Endothelial cell of umbilical vein (primary cell): ENCODE measurements around the gene PCP4L1. TPM values are rescaled to one million over a fixed set of nuclear protein-coding genes. Genes with fewer than 3 reads are reported as not detected.

Source experiments
- BruUV-seq: library from RNA; stranded (reverse); fragments of 400-500 nt; replicated peaks from 2 replicates; lab custom pipeline; 2021; lab: Mats Ljungman, UMichigan
- CTCF ChIA-PET: fragments of 300-600, 350-600 bp; sonication (Branson Sonifier 250); formaldehyde crosslinking; loops from one replicate; lab custom pipeline; 2021; ENCODE audit warnings: antibody characterized with exemption, inconsistent platforms; lab: Charles Lee
- POLR2A ChIA-PET: fragments of 300-600, 350-600 bp; sonication (Branson Sonifier 250); formaldehyde crosslinking; loops from one replicate; lab custom pipeline; 2021; ENCODE audit warnings: antibody characterized with exemption, inconsistent platforms; lab: Charles Lee
- DNase-seq: peaks from one replicate; pipeline ENCODE4 v3.0.0-alpha.2; 2011; ENCODE audit warnings: low read depth, low spot score
- FAIRE-seq: peaks from 2 replicates; lab custom pipeline; 2011; peaks lifted over from hg19 to GRCh38; lab: Jason Lieb, UNC
- H2AFZ ChIP-seq: 2 replicates; pipeline ENCODE4 v1.6.0; 2012; ENCODE audit warnings: low read depth, low read length, control low read depth, inconsistent platforms
- H3K27ac ChIP-seq: 2 replicates; pipeline ENCODE4 v1.5.1; 2011; ENCODE audit warnings: low read depth, mild to moderate bottlenecking, control low read depth, low read length, moderate library complexity; ENCODE audit not compliant: insufficient read depth
- H3K27me3 ChIP-seq, 2 experiments: 2 replicates each; pipeline versions ENCODE4 v1.6.0 to v1.6.1; 2011; ENCODE audit warnings: low read length in 2 of 2, mixed read lengths in 1 of 2; ENCODE audit not compliant: control insufficient read depth in 2 of 2, insufficient read depth in 2 of 2
- H3K36me3 ChIP-seq, 2 experiments: 2 replicates in 1 of 2; 3 replicates in 1 of 2; pipeline ENCODE4 v1.5.1; 2011; ENCODE audit warnings: low read length in 2 of 2, mild to moderate bottlenecking in 1 of 2, moderate library complexity in 1 of 2; ENCODE audit not compliant: control insufficient read depth in 2 of 2, insufficient read depth in 2 of 2; ENCODE audit errors: extremely low read depth in 1 of 2
- H3K4me1 ChIP-seq: 3 replicates; pipeline ENCODE4 v1.5.1; 2011; ENCODE audit warnings: mild to moderate bottlenecking, low read length; ENCODE audit not compliant: control insufficient read depth, insufficient read depth; ENCODE audit errors: extremely low read depth
- H3K4me2 ChIP-seq: 2 replicates; pipeline ENCODE4 v1.6.1; 2011; ENCODE audit warnings: low read length, control low read depth, mixed read lengths; ENCODE audit not compliant: insufficient read depth
- H3K4me3 ChIP-seq, 3 experiments: fragments of 200-600 bp in 1 of 3; sonication (generic), shearing (Covaris generic) in 1 of 3; replicated peaks in 1 of 3; 2 replicates each; pipeline ENCODE4 v1.5.1; 2011 to 2016; ENCODE audit warnings: control low read depth in 3 of 3, low read length in 3 of 3, mild to moderate bottlenecking in 2 of 3, inconsistent platforms in 1 of 3, low read depth in 1 of 3, moderate library complexity in 1 of 3; ENCODE audit not compliant: insufficient read depth in 1 of 3
- H3K79me2 ChIP-seq: 2 replicates; pipeline ENCODE4 v1.6.0; 2012; ENCODE audit warnings: low read length, inconsistent platforms; ENCODE audit not compliant: control insufficient read depth, insufficient read depth
- H3K9ac ChIP-seq: replicated peaks from 2 replicates; pipeline ENCODE3; 2011; ENCODE audit warnings: low read length, control low read depth; ENCODE audit not compliant: insufficient read depth; ENCODE audit errors: extremely low read depth
- H3K9me1 ChIP-seq: replicated peaks from 3 replicates; pipeline ENCODE4 v1.6.0; 2011; ENCODE audit warnings: mild to moderate bottlenecking, low read length; ENCODE audit not compliant: control insufficient read depth, insufficient read depth; ENCODE audit errors: extremely low read depth
- H3K9me3 ChIP-seq: replicated peaks from 2 replicates; pipeline ENCODE4 v1.5.1; 2012; ENCODE audit warnings: low read length, inconsistent platforms; ENCODE audit not compliant: control insufficient read depth, insufficient read depth
- H4K20me1 ChIP-seq: replicated peaks from 2 replicates; pipeline ENCODE3; 2011; ENCODE audit warnings: mild to moderate bottlenecking, low read length; ENCODE audit not compliant: control insufficient read depth, insufficient read depth; ENCODE audit errors: extremely low read depth
- EZH2 ChIP-seq: IDR thresholded peaks from 2 replicates; pipeline ENCODE4 v1.6.1; 2012; ENCODE audit warnings: borderline replicate concordance, low read depth, mild to moderate bottlenecking, moderate library complexity, low read length, inconsistent platforms; ENCODE audit not compliant: severe bottlenecking
- FOS ChIP-seq: IDR thresholded peaks from 2 replicates; pipeline ENCODE4 v1.6.1; 2011; ENCODE audit warnings: mild to moderate bottlenecking, low read length, moderate library complexity, borderline replicate concordance; ENCODE audit not compliant: insufficient read depth
- GATA2 ChIP-seq: IDR thresholded peaks from 2 replicates; pipeline ENCODE4 v1.7.0; 2011; ENCODE audit warnings: low read depth, mild to moderate bottlenecking, moderate library complexity, mixed read lengths, low read length; ENCODE audit not compliant: insufficient read length, insufficient read depth
- JUN ChIP-seq: IDR thresholded peaks from 2 replicates; pipeline ENCODE4 v1.6.1; 2011; ENCODE audit warnings: borderline replicate concordance, low read depth; ENCODE audit not compliant: insufficient read length, insufficient read depth
- MAX ChIP-seq: IDR thresholded peaks from 2 replicates; pipeline ENCODE4 v1.6.1; 2011; ENCODE audit not compliant: insufficient read depth, insufficient read length
- MYC ChIP-seq: IDR thresholded peaks from one replicate; pipeline ENCODE4 v1.6.1; 2011; ENCODE audit warnings: mild to moderate bottlenecking, low read depth, low read length
- POLR2A ChIP-seq: IDR thresholded peaks from 2 replicates; pipeline ENCODE4 v1.6.1; 2012; ENCODE audit warnings: low read depth, mild to moderate bottlenecking, control low read depth, low read length
- POLR2AphosphoS5 ChIP-seq: IDR thresholded peaks from 2 replicates; pipeline ENCODE4 v1.6.1; 2012; ENCODE audit warnings: low read depth, mild to moderate bottlenecking, control low read depth, low read length, moderate library complexity; ENCODE audit not compliant: insufficient read depth
- dilution Hi-C: fragments of 300-500 bp; cut with MboI; formaldehyde crosslinking; loops from one replicate; pipeline ENCODE4 v1.15.0; 2019; ENCODE audit warnings: low sequenced_read_pairs; ENCODE audit not compliant: extremely low pct_ligation_motif_present
- intact Hi-C: fragments of 100-400 bp; cut with micrococcal nuclease; formaldehyde crosslinking; loops from one replicate; pipeline ENCODE4 v1.10.0; 2022
- polyA plus RNA-seq, 4 experiments: library from polyadenylated mRNA; depleted of rRNA in 3 of 4; stranded (reverse) in 3 of 4; unstranded in 1 of 4; fragments of >200 nt; gene quantifications; 2 replicates each; pipeline versions ENCODE4 v1.2.1 to v1.2.3, GENCODE V29; 2011 to 2012; ENCODE audit warnings: missing spikeins in 1 of 4
- total RNA-seq: library from RNA; stranded (reverse); gene quantifications from 2 replicates; pipeline ENCODE4 v1.2.3, GENCODE V29; 2021
- TF ChIP-seq, protein P1 (sequence below), 2 donors: IDR thresholded peaks; 1 replicate in 1 of 2; 2 replicates in 1 of 2; pipeline ENCODE4 v1.5.1; 2011; ENCODE audit warnings: low read length in 2 of 2, mild to moderate bottlenecking in 2 of 2, moderate library complexity in 2 of 2, control low read depth in 1 of 2, inconsistent platforms in 1 of 2, low read depth in 1 of 2; ENCODE audit not compliant: insufficient read depth in 1 of 2; ENCODE audit errors: extremely low read depth in 1 of 2

Gene PCP4L1
- total and polyA plus RNA-seq, 2 donors (not counting 3 experiments of a cell fraction or from before 2014, with no cell fraction given): not detected

- no peak for DNase-seq
- no peaks in the 10 kb centered on the region for H3K36me3 ChIP-seq
- H4K20me1 ChIP-seq: no peaks in the 10 kb centered on the region
- no peak overlapping the region for H3K27ac ChIP-seq
- no peak for TF ChIP-seq GATA2
- no peak for TF ChIP-seq FOS
- no peak for TF ChIP-seq MAX
- TF ChIP-seq POLR2A: no peak
- TF ChIP-seq MYC: no peak
- TF ChIP-seq, protein P1, sequence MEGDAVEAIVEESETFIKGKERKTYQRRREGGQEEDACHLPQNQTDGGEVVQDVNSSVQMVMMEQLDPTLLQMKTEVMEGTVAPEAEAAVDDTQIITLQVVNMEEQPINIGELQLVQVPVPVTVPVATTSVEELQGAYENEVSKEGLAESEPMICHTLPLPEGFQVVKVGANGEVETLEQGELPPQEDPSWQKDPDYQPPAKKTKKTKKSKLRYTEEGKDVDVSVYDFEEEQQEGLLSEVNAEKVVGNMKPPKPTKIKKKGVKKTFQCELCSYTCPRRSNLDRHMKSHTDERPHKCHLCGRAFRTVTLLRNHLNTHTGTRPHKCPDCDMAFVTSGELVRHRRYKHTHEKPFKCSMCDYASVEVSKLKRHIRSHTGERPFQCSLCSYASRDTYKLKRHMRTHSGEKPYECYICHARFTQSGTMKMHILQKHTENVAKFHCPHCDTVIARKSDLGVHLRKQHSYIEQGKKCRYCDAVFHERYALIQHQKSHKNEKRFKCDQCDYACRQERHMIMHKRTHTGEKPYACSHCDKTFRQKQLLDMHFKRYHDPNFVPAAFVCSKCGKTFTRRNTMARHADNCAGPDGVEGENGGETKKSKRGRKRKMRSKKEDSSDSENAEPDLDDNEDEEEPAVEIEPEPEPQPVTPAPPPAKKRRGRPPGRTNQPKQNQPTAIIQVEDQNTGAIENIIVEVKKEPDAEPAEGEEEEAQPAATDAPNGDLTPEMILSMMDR (IDR thresholded peaks at IDR 0.05; ENCODE audit: extremely low read depth in 1 of 2, insufficient read depth in 1 of 2, low read depth in 1 of 2, low read length in 2 of 2): no peak
- TF ChIP-seq JUN: no peak
- TF ChIP-seq EZH2: no peak
- TF ChIP-seq POLR2AphosphoS5: no peak
- POLR2A ChIA-PET: interaction anchor here (0.8 kb wide), 1 partner anchor 23 kb away, joined by 3 read pairs; the partner anchor contains the start of gene SDHC
- no peaks in the 10 kb centered on the region for H3K9me3 ChIP-seq
- CTCF ChIA-PET: interaction anchor here (0.6 to 4.3 kb wide), 40 partner anchors 8 to 430 kb away, joined by 3 to 95 read pairs (median 5); partner anchors contain the start of genes ADAMTS4, CFAP126, PCP4L1 and PPOX
- dilution Hi-C loops (no loop called here), intact Hi-C loops (loop anchor here (1.0 to 5.0 kb wide), 3 partner anchors 63 to 98 kb away; no protein-coding TSS in a partner anchor)
- H3K4me2 ChIP-seq: no peak overlapping the region
- H3K4me3 ChIP-seq: no peak overlapping the region
- H3K27me3 ChIP-seq: peaks cover 9 to 10% of the 10 kb centered on the region in 2 experiments
- H3K4me1 ChIP-seq: no peaks in the 10 kb centered on the region
- H2AFZ ChIP-seq: no peak overlapping the region
- no peaks in the 10 kb centered on the region for H3K79me2 ChIP-seq
- no peak overlapping the region for H3K9ac ChIP-seq
- H3K9me1 ChIP-seq: no peaks in the 10 kb centered on the region
- BruUV-seq: no TSS peak
- no peak for FAIRE-seq
Measured at GRCh38 chr1:161290779-161291178, 32.2 kb downstream of the PCP4L1 start.
